Choroid plexus epithelial cell (primary cell): ENCODE results near the gene WWOX.

Experiments
- DNase-seq: peaks from one replicate; pipeline ENCODE4 v3.0.0-alpha.2; 2010; ENCODE audit warnings: low read depth
- H3K4me3 ChIP-seq: 2 replicates; pipeline ENCODE4 v1.5.1; 2011; ENCODE audit warnings: low read depth, mild to moderate bottlenecking, control low read depth, low read length, moderate library complexity
- CTCF ChIP-seq: conservative IDR thresholded peaks from 2 replicates; pipeline ENCODE4 v1.5.1; 2011; ENCODE audit warnings: low read depth, mild to moderate bottlenecking, control low read depth, inconsistent platforms, low read length, moderate library complexity

WWOX gene

GRCh38 chr16:78778101-78779004 lies 678.9 kb downstream of the WWOX start:
- H3K4me3 ChIP-seq: no peak overlapping the region
- no peak for TF ChIP-seq CTCF
- no peak for DNase-seq

DNA sequence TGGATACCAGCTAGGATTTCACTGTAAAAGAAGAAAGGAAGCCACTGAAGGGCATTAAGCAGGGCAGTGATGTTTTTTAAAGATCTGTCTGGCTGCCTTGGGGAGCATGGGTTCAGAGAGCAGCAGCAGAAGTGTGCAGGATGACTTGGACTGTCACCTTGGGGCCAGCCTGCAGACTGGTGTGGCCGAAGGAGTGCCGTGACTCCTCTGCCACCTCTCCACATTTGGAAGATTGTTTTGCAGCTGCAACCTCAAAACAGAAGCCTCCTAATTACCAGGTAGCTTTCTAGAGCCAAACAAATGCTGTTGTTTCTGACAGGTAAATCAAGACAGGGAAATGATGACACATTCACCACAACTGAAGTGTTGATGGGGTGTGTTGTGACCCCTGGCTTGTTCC lies 681.4 kb downstream of the WWOX start:
- DNase-seq: no peak
- no peak for TF ChIP-seq CTCF
- H3K4me3 ChIP-seq: no peak overlapping the region

DNA sequence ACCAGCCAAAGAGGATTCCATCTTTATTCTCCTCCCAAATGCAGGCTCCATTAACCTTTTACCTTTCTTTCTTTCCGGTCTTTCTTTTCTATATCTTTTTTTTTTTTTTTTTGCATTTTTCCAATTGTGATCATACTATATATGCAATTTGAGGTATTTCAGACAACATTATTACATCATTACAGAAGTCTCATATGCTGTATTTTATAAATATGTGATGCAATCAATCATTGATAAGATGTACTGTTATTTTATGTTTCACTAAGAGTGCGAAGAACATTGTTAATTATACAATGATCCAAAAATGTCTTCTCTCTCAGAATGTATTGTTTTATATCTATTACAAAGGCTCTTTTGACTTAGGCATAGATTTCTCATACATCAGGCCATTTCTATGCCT lies 683.1 kb downstream of the WWOX start:
- DNase-seq: no peak
- TF ChIP-seq CTCF: no peak
- H3K4me3 ChIP-seq: no peak overlapping the region

DNA sequence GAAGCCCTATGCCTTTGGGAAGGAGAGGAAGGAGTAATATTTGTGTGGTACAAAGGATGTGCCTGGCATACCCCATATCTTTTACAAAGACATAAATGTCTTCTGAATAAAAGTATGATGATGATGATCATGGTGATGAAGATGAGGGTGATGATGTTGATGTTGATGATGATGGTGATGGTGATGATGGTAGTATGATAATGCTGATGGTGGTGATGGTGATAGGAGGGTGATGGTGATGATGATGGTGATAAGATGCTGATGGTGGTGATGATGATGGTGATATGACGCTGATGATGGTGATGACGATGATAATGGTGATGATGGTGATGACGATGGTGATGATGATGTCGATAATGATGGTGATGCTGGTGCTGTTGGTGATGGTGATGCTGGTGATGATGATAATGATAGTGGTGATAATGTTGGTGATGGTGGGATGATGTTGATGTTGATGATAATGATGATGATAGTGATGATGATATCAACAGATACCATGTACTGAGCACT lies 684.2 kb downstream of the WWOX start:
- H3K4me3 ChIP-seq: no peak overlapping the region
- DNase-seq: no peak
- TF ChIP-seq CTCF: no peak

- DNase-seq: no peak
Measured at GRCh38 chr16:78784771-78785170, 685.3 kb downstream of the WWOX start.

GRCh38 chr16:78785218-78785617 lies 685.8 kb downstream of the WWOX start:
- no peak for TF ChIP-seq CTCF
- no peak overlapping the region for H3K4me3 ChIP-seq
- DNase-seq: no peak

More at GRCh38 chr16:78784771-78785170, 685.3 kb downstream of the WWOX start:
- no peak overlapping the region for H3K4me3 ChIP-seq
- TF ChIP-seq CTCF: no peak

DNA sequence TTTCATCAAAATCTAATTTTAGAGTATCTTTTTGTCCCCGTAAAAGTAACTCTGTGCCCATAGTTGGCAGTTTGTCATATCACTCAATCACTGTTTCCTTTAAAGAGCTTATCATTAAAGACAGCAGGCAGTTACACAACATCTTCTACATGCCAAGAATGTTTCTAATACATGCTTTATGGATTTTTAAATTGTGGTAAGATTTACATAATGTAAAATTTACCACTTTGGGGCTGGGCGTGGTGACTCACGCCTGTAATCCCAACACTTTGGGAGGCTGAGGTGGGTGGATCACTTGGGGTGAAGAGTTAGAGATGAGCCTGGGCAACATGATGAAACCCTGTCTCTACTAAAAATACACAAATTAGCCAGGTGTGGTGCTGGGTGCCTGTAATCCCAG lies 687.2 kb downstream of the WWOX start:
- DNase-seq: no peak
- TF ChIP-seq CTCF: no peak
- no peak overlapping the region for H3K4me3 ChIP-seq
